CD8-positive, alpha-beta memory T cell (primary cell): ENCODE results near the gene PTRHD1. TPM values are rescaled to one million over a fixed set of nuclear protein-coding genes. Genes with fewer than 3 reads are reported as not detected.

ENCODE experiments used
- CTCF ChIA-PET: fragments of 350-600 bp; sonication (Branson Sonifier 250); formaldehyde crosslinking; loops from one replicate; lab custom pipeline; 2021; ENCODE audit warnings: antibody characterized with exemption; lab: Charles Lee
- POLR2A ChIA-PET: fragments of 350-600 bp; sonication (Branson Sonifier 250); formaldehyde crosslinking; loops from one replicate; lab custom pipeline; 2021; ENCODE audit warnings: antibody characterized with exemption; lab: Charles Lee
- DNase-seq, 5 donors: peaks; one replicate each; pipeline versions ENCODE4 v3.0.0 to v3.0.0-alpha.2; 2020 to 2022; ENCODE audit warnings: mixed read lengths in 1 of 5
- H3K27ac ChIP-seq: one replicate; pipeline ENCODE4 v1.7.0; 2013; ENCODE audit warnings: low read depth, mild to moderate bottlenecking, low read length, moderate library complexity
- H3K27me3 ChIP-seq: 2 replicates; pipeline ENCODE4 v1.7.0; 2013; ENCODE audit warnings: low read length, mild to moderate bottlenecking; ENCODE audit not compliant: insufficient read depth, poor library complexity, severe bottlenecking
- H3K36me3 ChIP-seq: 2 replicates; pipeline ENCODE4 v1.7.0; 2013; ENCODE audit warnings: mild to moderate bottlenecking, low read length, moderate library complexity; ENCODE audit not compliant: insufficient read depth
- H3K4me1 ChIP-seq: 2 replicates; pipeline ENCODE4 v1.7.0; 2013; ENCODE audit warnings: mild to moderate bottlenecking, low read length, moderate library complexity; ENCODE audit not compliant: insufficient read depth
- H3K4me3 ChIP-seq: 2 replicates; pipeline ENCODE4 v1.7.0; 2013; ENCODE audit warnings: mild to moderate bottlenecking, low read length
- H3K9me3 ChIP-seq: 2 replicates; pipeline ENCODE4 v1.7.0; 2013; ENCODE audit warnings: mild to moderate bottlenecking, low read length
- H3K27ac Mint-ChIP-seq, 8 donors: one replicate each; pipeline ENCODE4 v1.8.0; 2020 to 2021; ENCODE audit warnings: mixed read lengths in 8 of 8, mild to moderate bottlenecking in 6 of 8, inconsistent platforms in 3 of 8, moderate library complexity in 3 of 8
- H3K27me3 Mint-ChIP-seq, 2 donors: one replicate each; pipeline ENCODE4 v1.8.0; 2020 to 2021; ENCODE audit warnings: mixed read lengths in 2 of 2, mild to moderate bottlenecking in 1 of 2, moderate library complexity in 1 of 2
- H3K36me3 Mint-ChIP-seq, 3 donors: one replicate each; pipeline ENCODE4 v1.8.0; 2020 to 2021; ENCODE audit warnings: mixed read lengths in 3 of 3, inconsistent platforms in 1 of 3, mild to moderate bottlenecking in 1 of 3
- H3K4me1 Mint-ChIP-seq, 3 donors: one replicate each; pipeline ENCODE4 v1.8.0; 2020 to 2021; ENCODE audit warnings: mixed read lengths in 3 of 3, inconsistent platforms in 1 of 3, mild to moderate bottlenecking in 1 of 3
- H3K4me3 Mint-ChIP-seq, 7 donors: one replicate each; pipeline ENCODE4 v1.8.0; 2020 to 2021; ENCODE audit warnings: mixed read lengths in 7 of 7, mild to moderate bottlenecking in 6 of 7, moderate library complexity in 4 of 7, inconsistent platforms in 2 of 7
- H3K9me3 Mint-ChIP-seq, 5 donors: one replicate each; pipeline ENCODE4 v1.8.0; 2020 to 2022; ENCODE audit warnings: mixed read lengths in 5 of 5, mild to moderate bottlenecking in 3 of 5, moderate library complexity in 2 of 5, inconsistent platforms in 1 of 5
- polyA plus RNA-seq: library from polyadenylated mRNA; unstranded; fragments of 300-500 nt; fragmentation: Illumina TruSeq; gene quantifications from one replicate; pipeline ENCODE4 v1.2.3, GENCODE V29; 2021
- total RNA-seq, 2 experiments: library from RNA; stranded (reverse); gene quantifications; one replicate each; pipeline ENCODE4 v1.2.3, GENCODE V29; 2021

The PTRHD1 gene
- total and polyA plus RNA-seq, 3 experiments from 2014 or later, result 24.7 to 44.5 (median 29.2) TPM

DNA sequence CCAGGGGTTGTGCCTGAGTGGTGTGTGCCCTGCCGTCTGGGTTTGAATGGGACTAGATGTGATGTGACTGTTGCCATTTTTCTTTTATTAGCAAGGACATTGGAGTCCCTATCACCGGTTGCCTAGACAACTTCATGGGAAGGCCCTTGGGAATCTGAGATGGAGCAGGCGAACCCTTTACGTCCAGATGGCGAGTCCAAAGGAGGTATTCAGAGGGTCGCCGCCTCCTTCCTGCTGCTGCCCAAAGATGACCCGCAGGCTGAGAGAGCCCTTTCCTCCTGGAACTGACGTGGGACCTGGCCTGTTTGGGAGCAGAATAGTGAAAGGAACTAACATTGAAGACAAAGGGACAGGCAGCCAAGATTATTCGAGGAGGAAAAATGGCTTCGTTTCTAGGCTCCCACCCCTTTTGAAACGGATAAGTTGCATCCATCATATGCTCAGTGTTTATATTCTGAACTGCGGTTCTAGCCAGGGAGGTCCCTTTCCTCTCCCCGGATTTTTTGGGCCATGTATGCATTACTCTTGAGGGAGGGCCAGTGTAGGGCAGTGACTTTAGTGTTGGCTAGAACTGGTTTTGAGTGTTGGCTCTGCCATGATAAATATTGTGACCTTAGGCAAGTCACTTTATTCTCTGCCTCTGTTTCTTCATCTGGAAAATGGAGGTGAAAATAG lies 707 bp upstream of the PTRHD1 start:
- H3K9me3 ChIP-seq, result no peaks in the 10 kb centered on the region
- CTCF ChIA-PET, result interaction anchor here (1.7 kb wide), 1 partner anchor 15 kb away, joined by 4 read pairs; no protein-coding TSS in a partner anchor
- H3K27me3 ChIP-seq, result no peaks in the 10 kb centered on the region
- POLR2A ChIA-PET, result interaction anchor here (1.1 kb wide), 1 partner anchor 433 kb away, joined by 4 read pairs; the partner anchor contains the start of gene ITSN2
- Mint-ChIP-seq H3K9me3 (no peaks in the 10 kb centered on the region), H3K4me3 (peak overlapping the region; percentile 97 to 100 (median 99)), H3K27ac (peak overlapping the region in 7 of 8 donors; percentile 84 to 100 (median 98)), H3K4me1 (peaks cover 17 to 27% (median 24%) of the 10 kb centered on the region in 3 donors), H3K36me3 (peaks cover 4 to 24% (median 5%) of the 10 kb centered on the region in 3 donors), H3K27me3 (no peaks in the 10 kb centered on the region)
- peak overlapping the region; percentile 90 for H3K27ac ChIP-seq
- no peak for DNase-seq
- H3K36me3 ChIP-seq, result no peaks in the 10 kb centered on the region
- H3K4me1 ChIP-seq, result peaks cover 7% of the 10 kb centered on the region
- H3K4me3 ChIP-seq, result peak overlapping the region; percentile 81

DNA sequence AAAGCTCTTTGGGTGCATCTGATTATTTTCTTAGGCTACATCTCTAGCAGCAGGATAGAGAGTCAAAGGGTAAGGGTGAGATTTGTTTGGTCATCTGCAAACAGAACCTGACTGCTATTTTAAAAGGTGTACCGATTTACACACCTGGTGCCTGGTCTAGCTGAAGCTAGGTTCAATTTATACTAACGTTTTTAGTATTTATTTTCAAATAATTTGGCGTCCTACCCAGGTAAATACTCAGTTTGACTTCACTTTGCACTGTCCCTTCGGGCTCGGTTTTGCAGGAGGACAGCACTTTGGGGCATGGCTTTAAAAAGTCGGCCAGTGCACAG lies 683 bp downstream of the PTRHD1 start:
- peak overlapping the region; percentile 98 to 100 (median 99) for H3K27ac Mint-ChIP-seq
- no peak for DNase-seq
- H3K27me3 ChIP-seq, result no peaks in the 10 kb centered on the region
- no peaks in the 10 kb centered on the region for H3K36me3 ChIP-seq
- peaks cover 17 to 24% (median 22%) of the 10 kb centered on the region in 3 donors for H3K4me1 Mint-ChIP-seq
- no peaks in the 10 kb centered on the region for H3K9me3 Mint-ChIP-seq
- no peaks in the 10 kb centered on the region for H3K27me3 Mint-ChIP-seq
- H3K9me3 ChIP-seq, result no peaks in the 10 kb centered on the region
- peak overlapping the region; percentile 97 to 100 (median 99) for H3K4me3 Mint-ChIP-seq
- peaks cover 7% of the 10 kb centered on the region for H3K4me1 ChIP-seq
- CTCF ChIA-PET, result interaction anchor here (0.9 to 1.7 kb wide), 6 partner anchors 9 to 26 kb away, joined by 3 to 5 read pairs (median 3); no protein-coding TSS in a partner anchor
- POLR2A ChIA-PET, result interaction anchor here (0.7 to 1.3 kb wide), 6 partner anchors 47 to 865 kb away, joined by 3 to 6 read pairs (median 4); partner anchors contain the start of genes ATAD2B and ITSN2
- H3K4me3 ChIP-seq, result peak overlapping the region; percentile 81
- H3K27ac ChIP-seq, result peak overlapping the region; percentile 90
- peaks cover 4 to 26% (median 4%) of the 10 kb centered on the region in 3 donors for H3K36me3 Mint-ChIP-seq

DNA sequence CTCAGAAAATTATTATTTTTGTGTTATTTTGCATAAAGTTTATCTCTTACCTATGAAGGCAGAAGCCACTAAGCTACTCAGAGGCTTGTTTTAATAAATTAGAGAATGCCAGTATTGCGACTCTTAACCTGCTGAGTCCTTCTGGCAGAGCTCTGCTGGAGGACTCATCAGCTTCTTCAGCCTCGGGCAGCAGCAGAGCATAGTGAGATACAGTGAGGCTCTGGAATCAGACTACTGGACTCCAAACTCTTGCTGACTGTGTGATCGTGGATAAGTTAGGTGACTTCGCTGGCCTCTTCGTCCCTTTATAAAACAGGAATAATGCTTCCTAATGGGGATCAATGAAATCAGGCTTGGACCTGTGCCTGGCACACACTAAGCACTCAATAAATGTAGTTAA lies 1.7 kb downstream of the PTRHD1 start:
- DNase-seq, result no peak

DNA sequence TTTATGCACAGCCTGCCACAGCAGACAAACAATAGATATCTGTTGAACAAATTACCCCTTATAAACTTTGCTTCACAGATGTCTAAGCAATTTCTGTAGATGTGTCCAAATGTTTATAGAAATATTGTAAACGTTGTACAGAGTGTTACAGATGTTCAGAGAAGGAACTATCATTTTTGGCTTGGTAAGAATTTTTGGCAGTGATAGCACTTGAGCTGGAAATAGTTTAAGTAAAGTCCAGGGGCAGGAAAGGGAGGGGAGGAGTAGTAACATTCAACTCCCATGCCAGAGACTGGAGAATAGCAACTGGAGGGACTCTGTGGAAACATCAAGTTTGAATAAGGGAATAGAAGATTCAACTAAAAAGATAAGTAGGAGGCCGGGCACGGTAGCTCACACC lies 4.4 kb downstream of the PTRHD1 start:
- H3K4me3 Mint-ChIP-seq, result peak overlapping the region in 1 of 7 donors; percentile 64
- Histone ChIP-seq H3K27me3 (no peaks in the 10 kb centered on the region), H3K4me1 (peaks cover 2% of the 10 kb centered on the region), H3K4me3 (no peak overlapping the region), H3K9me3 (no peaks in the 10 kb centered on the region), H3K36me3 (no peaks in the 10 kb centered on the region), H3K27ac (no peak overlapping the region)
- no peak for DNase-seq
- ChIA-PET CTCF (interaction anchor here (1.0 kb wide), 1 partner anchor 378 kb away, joined by 3 read pairs; no protein-coding TSS in a partner anchor), POLR2A (no interaction called here)
- H3K4me1 Mint-ChIP-seq, result peaks cover 12 to 15% (median 14%) of the 10 kb centered on the region in 3 donors
- H3K27me3 Mint-ChIP-seq, result peaks cover 0 to 4% of the 10 kb centered on the region in 2 donors
- H3K27ac Mint-ChIP-seq, result no peak overlapping the region
- peaks cover 4 to 26% (median 4%) of the 10 kb centered on the region in 3 donors for H3K36me3 Mint-ChIP-seq
- H3K9me3 Mint-ChIP-seq, result no peaks in the 10 kb centered on the region

More for the DNA sequence above, 1.7 kb downstream of the PTRHD1 start:
- Mint-ChIP-seq H3K27ac (peak overlapping the region in 1 of 8 donors; percentile 54), H3K4me1 (peaks cover 17 to 24% (median 22%) of the 10 kb centered on the region in 3 donors), H3K27me3 (no peaks in the 10 kb centered on the region), H3K36me3 (peaks cover 4 to 26% (median 4%) of the 10 kb centered on the region in 3 donors), H3K4me3 (peak overlapping the region in 2 of 7 donors; percentile 19 to 54), H3K9me3 (no peaks in the 10 kb centered on the region)
- no peaks in the 10 kb centered on the region for H3K36me3 ChIP-seq
- H3K27ac ChIP-seq, result peak overlapping the region; percentile 90
- no peaks in the 10 kb centered on the region for H3K9me3 ChIP-seq
- ChIA-PET CTCF (interaction anchor here (0.6 kb wide), 1 partner anchor 301 kb away, joined by 4 read pairs; no protein-coding TSS in a partner anchor), POLR2A (no interaction called here)
- peaks cover 7% of the 10 kb centered on the region for H3K4me1 ChIP-seq
- H3K4me3 ChIP-seq, result no peak overlapping the region
- no peaks in the 10 kb centered on the region for H3K27me3 ChIP-seq

DNA sequence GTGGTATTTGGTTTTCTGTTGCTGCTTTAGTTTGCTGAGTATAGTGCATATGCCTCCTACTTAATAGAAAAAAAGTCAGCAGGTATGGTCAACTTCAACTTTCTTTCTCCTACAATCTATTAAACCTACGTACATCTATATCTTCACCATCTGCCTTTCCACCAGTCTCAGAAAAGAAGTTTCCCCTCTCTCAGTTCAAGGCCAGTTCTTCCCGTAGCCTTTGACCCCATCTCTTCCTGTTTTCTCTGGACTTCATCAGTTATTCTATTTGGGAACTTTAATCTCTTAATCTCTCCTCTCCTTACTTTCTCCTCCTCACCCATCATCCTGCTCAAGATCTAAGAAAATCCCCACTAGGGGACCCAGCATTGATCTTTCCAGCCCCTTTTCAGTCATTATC lies 5.7 kb downstream of the PTRHD1 start:
- Mint-ChIP-seq H3K4me3 (no peak overlapping the region), H3K9me3 (no peaks in the 10 kb centered on the region), H3K27me3 (peaks cover 4% of the 10 kb centered on the region in 2 donors), H3K36me3 (peaks cover 4 to 16% (median 4%) of the 10 kb centered on the region in 3 donors), H3K27ac (no peak overlapping the region), H3K4me1 (peaks cover 4% of the 10 kb centered on the region in 3 donors)
- no peak for DNase-seq
- CTCF ChIA-PET, result no interaction called here
- POLR2A ChIA-PET, result no interaction called here
- Histone ChIP-seq H3K9me3 (no peaks in the 10 kb centered on the region), H3K36me3 (no peaks in the 10 kb centered on the region), H3K4me1 (no peaks in the 10 kb centered on the region), H3K4me3 (no peak overlapping the region), H3K27ac (no peak overlapping the region), H3K27me3 (no peaks in the 10 kb centered on the region)

DNA sequence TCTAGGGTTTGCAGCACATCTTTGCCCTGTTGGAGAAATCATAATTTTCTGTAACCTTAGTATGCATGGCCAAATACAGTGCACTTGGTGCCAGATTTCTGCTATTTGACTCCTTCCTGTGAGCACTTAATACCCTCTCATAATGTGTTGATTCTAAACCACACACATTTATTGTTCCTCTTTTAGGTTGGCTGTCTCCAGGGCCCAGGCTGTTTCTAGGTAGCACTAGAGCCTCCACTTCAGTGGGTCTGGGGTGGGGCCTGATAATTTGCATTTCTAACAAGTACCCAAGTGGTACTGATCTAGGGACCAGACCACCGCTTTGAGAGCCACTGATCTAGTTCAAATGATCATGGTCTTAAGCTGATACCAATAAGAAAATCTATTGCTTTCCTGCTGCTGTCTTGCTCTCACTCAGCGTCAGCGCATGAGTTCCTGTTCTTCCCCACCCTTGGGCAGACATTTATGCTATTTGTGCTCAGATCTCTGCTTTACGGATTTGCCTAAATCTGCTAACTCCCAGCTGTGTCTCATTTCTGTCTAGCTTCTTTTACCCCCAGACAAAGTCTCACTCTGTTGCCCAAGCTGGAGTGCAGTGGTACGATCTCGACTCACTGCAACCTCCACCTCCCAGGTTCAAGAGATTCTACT lies 7.4 kb downstream of the PTRHD1 start:
- H3K27me3 ChIP-seq, result no peaks in the 10 kb centered on the region
- ChIA-PET CTCF (no interaction called here), POLR2A (no interaction called here)
- Mint-ChIP-seq H3K4me1 (no peaks in the 10 kb centered on the region), H3K9me3 (no peaks in the 10 kb centered on the region), H3K36me3 (peaks cover 4 to 16% (median 4%) of the 10 kb centered on the region in 3 donors), H3K27ac (no peak overlapping the region), H3K4me3 (no peak overlapping the region), H3K27me3 (peaks cover 8 to 11% of the 10 kb centered on the region in 2 donors)
- H3K4me1 ChIP-seq, result no peaks in the 10 kb centered on the region
- H3K36me3 ChIP-seq, result no peaks in the 10 kb centered on the region
- no peaks in the 10 kb centered on the region for H3K9me3 ChIP-seq
- H3K27ac ChIP-seq, result no peak overlapping the region
- H3K4me3 ChIP-seq, result no peak overlapping the region
- DNase-seq, result no peak

DNA sequence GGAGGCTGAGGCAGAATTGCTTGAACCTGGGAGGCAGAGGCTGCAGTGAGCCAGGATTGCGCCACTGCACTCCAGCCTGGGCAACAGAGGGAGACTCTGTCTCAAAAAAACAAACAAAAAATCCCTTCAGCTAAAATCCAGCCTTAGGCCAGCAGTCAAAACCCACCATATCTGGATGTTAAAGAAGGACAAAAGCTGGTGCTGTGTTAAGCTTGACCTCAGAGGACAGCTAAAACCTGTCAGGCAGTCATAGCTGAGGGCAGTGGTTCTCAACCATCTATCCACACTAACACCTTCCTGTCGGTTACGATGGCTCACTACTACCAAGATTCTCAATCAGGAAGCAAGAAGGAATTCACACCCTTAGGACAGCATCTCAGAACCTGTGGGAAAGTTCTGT lies 9.6 kb downstream of the PTRHD1 start:
- POLR2A ChIA-PET, result no interaction called here

More for the DNA sequence above, 9.6 kb downstream of the PTRHD1 start:
- Mint-ChIP-seq H3K36me3 (peaks cover 0 to 3% (median 2%) of the 10 kb centered on the region in 3 donors), H3K4me3 (no peak overlapping the region), H3K4me1 (no peaks in the 10 kb centered on the region), H3K27ac (no peak overlapping the region), H3K9me3 (no peaks in the 10 kb centered on the region), H3K27me3 (peaks cover 8 to 14% of the 10 kb centered on the region in 2 donors)
- H3K27ac ChIP-seq, result no peak overlapping the region
- no peaks in the 10 kb centered on the region for H3K4me1 ChIP-seq
- H3K36me3 ChIP-seq, result no peaks in the 10 kb centered on the region
- H3K27me3 ChIP-seq, result no peaks in the 10 kb centered on the region
- CTCF ChIA-PET, result interaction anchor here (1.3 kb wide), 1 partner anchor 9 kb away, joined by 3 read pairs; no protein-coding TSS in a partner anchor
- H3K4me3 ChIP-seq, result no peak overlapping the region
- no peak for DNase-seq
- H3K9me3 ChIP-seq, result no peaks in the 10 kb centered on the region
